SIG-M5 treated with dmso at 0.1 percent for 504 hours (cell line): Measurements from ENCODE around the gene ZNF213.
A peak's percentile ranks its signal among the peaks of the same experiment; 100 is the strongest.
"Not testable (repeated sequence)": the region's sequence is repeated elsewhere in the genome, so short reads cannot be mapped to it uniquely, and the experiment has no call there.

ENCODE experiments used
- DNase-seq: peaks from one replicate; lab custom pipeline; 2025; ENCODE audit not compliant: unreplicated experiment; lab: John Stamatoyannopoulos, UW

The ZNF213 gene

GRCh38 chr16:3165111-3165822 lies 30.4 kb downstream of the ZNF213 start:
- DNase-seq, result no peak

- DNase-seq, result no peak
Measured at GRCh38 chr16:3166505-3166886, 31.7 kb downstream of the ZNF213 start.

GRCh38 chr16:3168729-3169128 lies 33.9 kb downstream of the ZNF213 start:
- not testable (repeated sequence) for DNase-seq

- no peak for DNase-seq
Measured at GRCh38 chr16:3170440-3171180, 35.8 kb downstream of the ZNF213 start.

- no peak for DNase-seq
Measured at GRCh38 chr16:3171181-3171854, 36.5 kb downstream of the ZNF213 start.

- DNase-seq, result no peak
Measured at GRCh38 chr16:3171855-3172593, 37.2 kb downstream of the ZNF213 start.

- peak; percentile 29 for DNase-seq
Measured at GRCh38 chr16:3173892-3174617, 39.2 kb downstream of the ZNF213 start.

- DNase-seq, result no peak
Measured at GRCh38 chr16:3174618-3175148, 39.9 kb downstream of the ZNF213 start.

- DNase-seq, result no peak
Measured at GRCh38 chr16:3175157-3176093, 40.6 kb downstream of the ZNF213 start.

GRCh38 chr16:3179651-3180050 lies 44.8 kb downstream of the ZNF213 start:
- DNase-seq, result no peak

GRCh38 chr16:3180445-3180878 lies 45.6 kb downstream of the ZNF213 start:
- no peak for DNase-seq

GRCh38 chr16:3182293-3182607 lies 47.4 kb downstream of the ZNF213 start:
- not testable (repeated sequence) for DNase-seq

GRCh38 chr16:3182608-3183444 lies 48.0 kb downstream of the ZNF213 start:
- DNase-seq, result no peak

- DNase-seq, result no peak
Measured at GRCh38 chr16:3183445-3184139, 48.8 kb downstream of the ZNF213 start.

GRCh38 chr16:3186946-3187690 lies 52.3 kb downstream of the ZNF213 start:
- DNase-seq, result no peak

GRCh38 chr16:3187798-3188674 lies 53.2 kb downstream of the ZNF213 start, which contains the start of gene OR1F1:
OR1F1 (plus strand) TSS chr16:3188204.
- DNase-seq, result peak; percentile 39
